ENCODE data around the gene SLC24A5. TPM values are rescaled to one million over a fixed set of nuclear protein-coding genes. Genes with fewer than 3 reads are reported as not detected.
A peak's percentile ranks its signal among the peaks of the same experiment; 100 is the strongest.

The SLC24A5 gene
- total and polyA plus RNA-seq, 2 donors (not counting 3 experiments of a cell fraction or from before 2014, with no cell fraction given) = not detected

DNA sequence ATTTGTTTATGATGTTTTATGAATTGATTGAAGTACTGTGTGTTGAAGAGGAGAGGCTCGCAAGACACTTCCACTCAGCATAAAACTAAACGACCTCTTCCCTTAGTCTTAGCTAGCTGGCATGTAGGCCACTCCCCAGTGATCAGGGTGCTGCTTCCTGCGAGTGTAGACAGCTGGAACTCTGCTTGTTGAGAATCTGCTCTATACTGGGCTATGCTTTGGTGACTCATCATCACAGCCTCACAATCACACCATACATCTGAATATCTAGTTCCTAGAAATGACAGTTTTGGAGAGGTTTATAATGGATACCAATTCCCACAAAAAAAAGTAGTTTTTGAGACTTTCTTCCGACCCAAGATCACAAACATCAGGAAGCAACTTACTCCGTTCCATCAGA lies 1.5 kb upstream of the SLC24A5 start:
- H3K9ac ChIP-seq (replicated peaks; ENCODE audit: extremely low read depth, insufficient read depth, low read length) = no peak overlapping the region
- CTCF ChIA-PET = no interaction called here
- H3K4me1 ChIP-seq (ENCODE audit: control insufficient read depth, extremely low read depth, insufficient read depth, low read length) = no peaks in the 10 kb centered on the region
- no peak overlapping the region for H3K4me3 ChIP-seq (replicated peaks in 1 of 3; ENCODE audit: insufficient read depth in 1 of 3, low read depth in 1 of 3, low read length in 3 of 3)
- H2AFZ ChIP-seq (ENCODE audit: low read depth, low read length) = no peak overlapping the region
- H3K4me2 ChIP-seq (ENCODE audit: insufficient read depth, low read length) = no peak overlapping the region
- BruUV-seq (replicated peaks) = no TSS peak
- no peaks in the 10 kb centered on the region for H3K79me2 ChIP-seq (ENCODE audit: control insufficient read depth, insufficient read depth, low read length)
- TF ChIP-seq POLR2AphosphoS5 (IDR thresholded peaks at IDR 0.05; ENCODE audit: insufficient read depth, low read depth, low read length) (no peak), FOS (IDR thresholded peaks at IDR 0.05; ENCODE audit: borderline replicate concordance, insufficient read depth, low read length) (peak; percentile 48)
- no peak for DNase-seq (ENCODE audit: low read depth, low spot score)
- H3K9me1 ChIP-seq (replicated peaks; ENCODE audit: control insufficient read depth, extremely low read depth, insufficient read depth, low read length) = no peaks in the 10 kb centered on the region
- intact Hi-C loops (cut with micrococcal nuclease) = no loop called here
- H3K27me3 ChIP-seq (ENCODE audit: control insufficient read depth in 2 of 2, insufficient read depth in 2 of 2, low read length in 2 of 2) = no peaks in the 10 kb centered on the region
- no peaks in the 10 kb centered on the region for H4K20me1 ChIP-seq (replicated peaks; ENCODE audit: control insufficient read depth, extremely low read depth, insufficient read depth, low read length)
- POLR2A ChIA-PET = interaction anchor here (0.6 kb wide), 1 partner anchor 327 kb away, joined by 3 read pairs; no protein-coding TSS in a partner anchor
- no peaks in the 10 kb centered on the region for H3K9me3 ChIP-seq (replicated peaks; ENCODE audit: control insufficient read depth, insufficient read depth, low read length)
- dilution Hi-C loops (cut with MboI; ENCODE audit: extremely low pct_ligation_motif_present, low sequenced_read_pairs) = no loop called here
- H3K36me3 ChIP-seq (ENCODE audit: control insufficient read depth in 2 of 2, extremely low read depth in 1 of 2, insufficient read depth in 2 of 2, low read length in 2 of 2) = no peaks in the 10 kb centered on the region
- FAIRE-seq = peak; percentile 18
- H3K27ac ChIP-seq (ENCODE audit: insufficient read depth, low read depth, low read length) = no peak overlapping the region

DNA sequence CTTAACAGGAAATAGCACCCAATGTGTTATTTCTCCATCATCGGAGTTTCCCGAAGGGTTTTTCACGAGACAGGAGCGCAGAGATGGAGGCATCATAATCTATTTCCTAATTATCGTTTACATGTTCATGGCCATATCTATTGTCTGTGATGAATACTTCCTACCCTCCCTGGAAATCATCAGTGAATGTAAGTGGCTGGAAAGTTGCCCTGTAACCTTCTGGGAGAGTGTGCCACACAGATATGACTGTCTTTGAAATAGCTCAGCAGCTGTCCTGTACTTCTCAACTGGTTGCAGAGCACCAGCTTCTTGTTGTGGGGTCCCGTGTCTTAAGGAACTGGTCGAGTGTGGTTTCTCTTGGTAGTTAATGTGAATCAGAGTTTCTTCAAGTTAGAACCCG lies 1.1 kb downstream of the SLC24A5 start:
- H3K27me3 ChIP-seq (ENCODE audit: control insufficient read depth in 2 of 2, insufficient read depth in 2 of 2, low read length in 2 of 2) = no peaks in the 10 kb centered on the region
- FAIRE-seq = no peak
- no peak overlapping the region for H2AFZ ChIP-seq (ENCODE audit: low read depth, low read length)
- intact Hi-C loops (cut with micrococcal nuclease) = no loop called here
- no peak overlapping the region for H3K4me3 ChIP-seq (replicated peaks in 1 of 3; ENCODE audit: insufficient read depth in 1 of 3, low read depth in 1 of 3, low read length in 3 of 3)
- no peaks in the 10 kb centered on the region for H3K4me1 ChIP-seq (ENCODE audit: control insufficient read depth, extremely low read depth, insufficient read depth, low read length)
- no peaks in the 10 kb centered on the region for H3K36me3 ChIP-seq (ENCODE audit: control insufficient read depth in 2 of 2, extremely low read depth in 1 of 2, insufficient read depth in 2 of 2, low read length in 2 of 2)
- no peak overlapping the region for H3K9ac ChIP-seq (replicated peaks; ENCODE audit: extremely low read depth, insufficient read depth, low read length)
- POLR2A ChIA-PET = no interaction called here
- no peaks in the 10 kb centered on the region for H3K9me3 ChIP-seq (replicated peaks; ENCODE audit: control insufficient read depth, insufficient read depth, low read length)
- no peaks in the 10 kb centered on the region for H3K9me1 ChIP-seq (replicated peaks; ENCODE audit: control insufficient read depth, extremely low read depth, insufficient read depth, low read length)
- CTCF ChIA-PET = interaction anchor here (1.0 to 1.5 kb wide), 3 partner anchors 10 to 164 kb away, joined by 3 to 5 read pairs (median 4); no protein-coding TSS in a partner anchor
- no peaks in the 10 kb centered on the region for H3K79me2 ChIP-seq (ENCODE audit: control insufficient read depth, insufficient read depth, low read length)
- dilution Hi-C loops (cut with MboI; ENCODE audit: extremely low pct_ligation_motif_present, low sequenced_read_pairs) = no loop called here
- DNase-seq (ENCODE audit: low read depth, low spot score) = no peak
- H4K20me1 ChIP-seq (replicated peaks; ENCODE audit: control insufficient read depth, extremely low read depth, insufficient read depth, low read length) = no peaks in the 10 kb centered on the region
- TF ChIP-seq EZH2 (IDR thresholded peaks at IDR 0.05; ENCODE audit: borderline replicate concordance, low read depth, low read length, severe bottlenecking) (no peak), FOS (IDR thresholded peaks at IDR 0.05; ENCODE audit: borderline replicate concordance, insufficient read depth, low read length) (no peak), GATA2 (IDR thresholded peaks at IDR 0.05; ENCODE audit: insufficient read depth, insufficient read length, low read depth, low read length) (no peak), POLR2AphosphoS5 (IDR thresholded peaks at IDR 0.05; ENCODE audit: insufficient read depth, low read depth, low read length) (no peak), MYC (IDR thresholded peaks at IDR 0.05; ENCODE audit: low read depth, low read length) (no peak), POLR2A (IDR thresholded peaks at IDR 0.05; ENCODE audit: low read depth, low read length) (no peak), JUN (IDR thresholded peaks at IDR 0.05; ENCODE audit: borderline replicate concordance, insufficient read depth, insufficient read length, low read depth) (no peak)
- TF ChIP-seq, protein P1, sequence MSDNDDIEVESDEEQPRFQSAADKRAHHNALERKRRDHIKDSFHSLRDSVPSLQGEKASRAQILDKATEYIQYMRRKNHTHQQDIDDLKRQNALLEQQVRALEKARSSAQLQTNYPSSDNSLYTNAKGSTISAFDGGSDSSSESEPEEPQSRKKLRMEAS (IDR thresholded peaks at IDR 0.05; ENCODE audit: insufficient read depth, insufficient read length) = no peak
- TF ChIP-seq, protein P2, sequence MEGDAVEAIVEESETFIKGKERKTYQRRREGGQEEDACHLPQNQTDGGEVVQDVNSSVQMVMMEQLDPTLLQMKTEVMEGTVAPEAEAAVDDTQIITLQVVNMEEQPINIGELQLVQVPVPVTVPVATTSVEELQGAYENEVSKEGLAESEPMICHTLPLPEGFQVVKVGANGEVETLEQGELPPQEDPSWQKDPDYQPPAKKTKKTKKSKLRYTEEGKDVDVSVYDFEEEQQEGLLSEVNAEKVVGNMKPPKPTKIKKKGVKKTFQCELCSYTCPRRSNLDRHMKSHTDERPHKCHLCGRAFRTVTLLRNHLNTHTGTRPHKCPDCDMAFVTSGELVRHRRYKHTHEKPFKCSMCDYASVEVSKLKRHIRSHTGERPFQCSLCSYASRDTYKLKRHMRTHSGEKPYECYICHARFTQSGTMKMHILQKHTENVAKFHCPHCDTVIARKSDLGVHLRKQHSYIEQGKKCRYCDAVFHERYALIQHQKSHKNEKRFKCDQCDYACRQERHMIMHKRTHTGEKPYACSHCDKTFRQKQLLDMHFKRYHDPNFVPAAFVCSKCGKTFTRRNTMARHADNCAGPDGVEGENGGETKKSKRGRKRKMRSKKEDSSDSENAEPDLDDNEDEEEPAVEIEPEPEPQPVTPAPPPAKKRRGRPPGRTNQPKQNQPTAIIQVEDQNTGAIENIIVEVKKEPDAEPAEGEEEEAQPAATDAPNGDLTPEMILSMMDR (IDR thresholded peaks at IDR 0.05; ENCODE audit: extremely low read depth in 1 of 2, insufficient read depth in 1 of 2, low read depth in 1 of 2, low read length in 2 of 2) = no peak
- no peak overlapping the region for H3K27ac ChIP-seq (ENCODE audit: insufficient read depth, low read depth, low read length)
- no peak overlapping the region for H3K4me2 ChIP-seq (ENCODE audit: insufficient read depth, low read length)
- no TSS peak for BruUV-seq (replicated peaks)

Measured in endothelial cell of umbilical vein (primary cell).